Small intestine (tissue), 7 donors: ENCODE measurements around the gene ACBD4. TPM values are rescaled to one million over a fixed set of nuclear protein-coding genes. Genes with fewer than 3 reads are reported as not detected.
"Not testable (repeated sequence)": the region's sequence is repeated elsewhere in the genome, so short reads cannot be mapped to it uniquely, and the experiment has no call there.

ENCODE experiments used
- DNase-seq, 2 donors: peaks; one replicate each; pipeline versions ENCODE4 v3.0.0 to v3.0.0-alpha.2; 2013
- FAIRE-seq: peaks from 2 replicates; lab custom pipeline; 2012; peaks lifted over from hg19 to GRCh38; lab: Jason Lieb, UNC
- H3K27ac ChIP-seq, 3 donors: one replicate each; pipeline ENCODE4 v1.5.1; 2013; ENCODE audit warnings: low read length in 2 of 3, mild to moderate bottlenecking in 2 of 3, control low read depth in 1 of 3, inconsistent platforms in 1 of 3, low read depth in 1 of 3, moderate library complexity in 1 of 3
- H3K27me3 ChIP-seq, 3 donors: one replicate each; pipeline ENCODE4 v1.6.1; 2013; ENCODE audit warnings: low read length in 3 of 3, inconsistent platforms in 1 of 3; ENCODE audit not compliant: control insufficient read depth in 3 of 3, insufficient read depth in 3 of 3
- H3K36me3 ChIP-seq, 3 donors: one replicate each; pipeline ENCODE4 v1.6.1; 2013; ENCODE audit warnings: low read length in 3 of 3, inconsistent platforms in 1 of 3, low read depth in 1 of 3, mild to moderate bottlenecking in 1 of 3, moderate library complexity in 1 of 3; ENCODE audit not compliant: control insufficient read depth in 3 of 3, insufficient read depth in 2 of 3
- H3K4me1 ChIP-seq, 3 donors: one replicate each; pipeline ENCODE4 v1.6.1; 2013; ENCODE audit warnings: low read length in 2 of 3, inconsistent platforms in 1 of 3, low read depth in 1 of 3, mild to moderate bottlenecking in 1 of 3, moderate library complexity in 1 of 3; ENCODE audit not compliant: control insufficient read depth in 3 of 3, insufficient read depth in 2 of 3
- H3K4me3 ChIP-seq, 3 donors: one replicate each; pipeline ENCODE4 v1.5.1; 2013; ENCODE audit warnings: low read length in 3 of 3, control low read depth in 1 of 3, inconsistent platforms in 1 of 3, low read depth in 1 of 3, mild to moderate bottlenecking in 1 of 3, moderate library complexity in 1 of 3
- H3K9me3 ChIP-seq, 2 donors: one replicate each; pipeline ENCODE4 v1.6.1; 2013; ENCODE audit warnings: low read depth in 1 of 2, low read length in 1 of 2; ENCODE audit not compliant: control insufficient read depth in 2 of 2, insufficient read depth in 1 of 2
- WGBS, 3 donors: extraction: QIAGEN DNeasy Blood & Tissue Kit; methylation state at CpG; one replicate each; pipeline ENCODE4 v1.1.7; 2013; 5-methylcytosine and 5-hydroxymethylcytosine counted together
- polyA plus RNA-seq, 4 donors: library from polyadenylated mRNA; stranded (reverse) in 3 of 4; unstranded in 1 of 4; fragments of 200-250 nt in 3 of 4; fragments of 120-200 nt in 1 of 4; gene quantifications; one replicate each; pipeline versions ENCODE4 v1.2.1 to v1.2.3, GENCODE V29; 2013
- donor health status: healthy with polysubstance abuse.
- donor health status: control.
- donor health status: control.
- donor health status: Bipolar disorder and iron deficiency.
- donor health status: healthy.

Gene ACBD4
- polyA plus RNA-seq, 4 donors: 18.1 to 184 (median 93.2) TPM

DNA sequence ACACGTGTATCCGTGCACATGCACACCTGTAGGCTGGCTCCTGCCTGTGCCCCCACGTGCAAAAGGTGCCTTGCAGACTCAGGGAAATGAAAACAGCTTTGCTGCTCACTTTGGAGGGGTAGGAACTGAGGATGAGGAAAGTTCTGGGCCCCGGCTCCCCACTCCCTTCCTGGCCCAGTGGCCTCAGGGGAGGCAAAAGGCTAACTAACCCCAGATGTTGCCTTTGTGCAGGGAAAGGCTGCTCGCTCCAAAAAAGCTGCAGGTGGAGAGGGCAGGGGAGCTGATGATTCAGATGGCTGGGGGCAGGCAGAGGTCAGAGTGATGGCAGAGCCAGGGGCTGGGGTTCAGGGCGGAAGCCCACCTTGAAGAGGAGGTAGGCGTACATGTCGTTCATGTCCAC is 15.5 kb upstream of the ACBD4 start:
- DNase-seq: no peak
- Histone ChIP-seq H3K27me3 (no peaks in the 10 kb centered on the region), H3K9me3 (no peaks in the 10 kb centered on the region), H3K36me3 (peaks cover 0 to 35% (median 0%) of the 10 kb centered on the region in 3 donors), H3K4me3 (no peak overlapping the region), H3K27ac (no peak overlapping the region), H3K4me1 (peaks cover 0 to 26% (median 11%) of the 10 kb centered on the region in 3 donors)
- WGBS, 3 donors: 85 to 90% (median 86%) methylated on average over 8 of the region's 8 CpGs
- FAIRE-seq: no peak

DNA sequence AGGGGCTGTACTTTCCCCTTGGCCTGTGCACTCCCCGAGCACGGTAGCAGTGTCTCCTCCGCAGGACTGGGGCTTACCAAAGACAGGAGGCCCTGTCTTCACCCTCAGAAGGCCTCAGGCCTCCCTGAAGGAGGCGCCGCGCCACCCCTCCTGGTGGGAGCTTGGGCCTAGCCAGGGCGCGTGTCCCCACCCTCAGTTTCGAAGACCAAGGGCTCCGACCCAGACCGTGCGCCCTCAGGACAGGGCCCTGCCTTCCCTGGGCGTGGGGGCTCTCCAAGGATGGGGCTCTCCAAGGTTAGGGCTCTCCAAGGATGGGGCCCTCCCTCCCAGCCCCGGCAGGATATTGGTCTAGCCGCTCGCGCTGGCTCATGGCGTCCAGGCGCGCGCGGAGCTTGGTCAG is 14.9 kb upstream of the ACBD4 start:
- WGBS, 3 donors: 86 to 96% (median 91%) methylated on average over 20 to 22 of the region's 22 CpGs
- no peak overlapping the region for H3K4me3 ChIP-seq
- no peaks in the 10 kb centered on the region for H3K9me3 ChIP-seq
- H3K27ac ChIP-seq: no peak overlapping the region
- H3K4me1 ChIP-seq: peaks cover 0 to 28% (median 11%) of the 10 kb centered on the region in 3 donors
- peaks cover 0 to 32% (median 0%) of the 10 kb centered on the region in 3 donors for H3K36me3 ChIP-seq
- no peaks in the 10 kb centered on the region for H3K27me3 ChIP-seq
- no peak for FAIRE-seq
- DNase-seq: no peak

DNA sequence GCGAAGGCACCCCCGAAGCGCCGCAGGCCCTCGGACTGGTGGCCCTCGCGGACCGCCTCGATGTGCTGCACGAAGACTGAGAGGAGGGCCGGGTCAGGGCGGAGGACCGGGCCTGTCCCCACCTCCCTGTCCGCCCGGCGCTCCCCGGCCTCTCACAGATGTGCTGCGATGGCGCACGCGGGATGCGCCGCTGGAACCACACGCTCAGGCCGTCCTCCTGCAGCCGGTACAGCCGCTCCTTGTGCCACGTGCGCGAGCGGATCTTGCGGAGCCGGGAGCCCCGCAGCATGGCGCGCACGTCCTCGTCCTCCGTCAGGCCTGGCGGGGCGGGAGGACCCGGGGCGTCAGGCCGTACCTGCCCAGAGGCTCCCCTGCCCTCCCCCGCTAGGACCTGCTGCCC is 14.4 kb upstream of the ACBD4 start:
- Histone ChIP-seq H3K27ac (no peak overlapping the region), H3K4me1 (peaks cover 0 to 28% (median 11%) of the 10 kb centered on the region in 3 donors), H3K27me3 (no peaks in the 10 kb centered on the region), H3K4me3 (no peak overlapping the region), H3K9me3 (no peaks in the 10 kb centered on the region), H3K36me3 (peaks cover 0 to 32% (median 0%) of the 10 kb centered on the region in 3 donors)
- FAIRE-seq (no peak), DNase-seq (no peak)
- WGBS, 3 donors: 56 to 92% (median 57%) methylated on average over 23 to 45 of the region's 45 CpGs

DNA sequence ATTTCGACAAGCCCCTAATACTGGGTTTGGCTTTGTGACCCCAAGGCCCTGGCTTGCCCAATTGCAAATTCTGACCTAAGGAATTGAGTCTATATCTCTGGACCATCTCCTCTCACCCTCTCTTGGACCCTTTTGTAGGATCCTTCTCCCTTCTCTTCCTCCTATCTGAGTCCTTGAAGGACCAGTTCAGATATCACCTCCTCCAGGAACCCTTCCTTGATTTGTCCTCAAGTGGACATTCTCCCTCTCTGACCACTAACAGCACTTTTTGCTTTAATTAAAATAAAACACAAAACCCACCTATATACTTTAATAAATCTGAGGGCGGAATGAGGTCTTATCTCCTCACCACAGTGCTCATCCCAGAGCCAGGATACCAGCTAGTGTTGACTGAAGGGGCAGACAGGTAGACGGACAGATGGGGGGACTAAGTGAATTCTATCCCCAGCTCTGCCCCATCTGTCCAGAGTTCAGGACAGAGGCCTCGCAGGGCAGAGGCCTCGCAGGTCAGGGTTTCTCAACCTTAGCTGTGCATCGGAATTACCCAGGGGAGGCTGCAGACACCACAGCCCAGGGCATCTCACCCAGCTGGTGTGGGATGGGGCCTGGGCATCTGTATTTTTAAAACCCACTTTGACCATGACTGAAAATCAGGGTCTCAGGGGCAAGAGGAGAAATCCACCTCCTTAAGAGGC is 12.3 kb upstream of the ACBD4 start:
- H3K9me3 ChIP-seq: no peaks in the 10 kb centered on the region
- no peak for FAIRE-seq
- DNase-seq: no peak
- no peaks in the 10 kb centered on the region for H3K27me3 ChIP-seq
- peaks cover 0 to 46% (median 17%) of the 10 kb centered on the region in 3 donors for H3K4me1 ChIP-seq
- WGBS, 3 donors: 87 to 88% (median 88%) methylated on average over 6 of the region's 6 CpGs
- peak overlapping the region in 2 of 3 donors; percentile 4 to 50 for H3K27ac ChIP-seq
- H3K36me3 ChIP-seq: peaks cover 0 to 21% (median 0%) of the 10 kb centered on the region in 3 donors
- H3K4me3 ChIP-seq: no peak overlapping the region

DNA sequence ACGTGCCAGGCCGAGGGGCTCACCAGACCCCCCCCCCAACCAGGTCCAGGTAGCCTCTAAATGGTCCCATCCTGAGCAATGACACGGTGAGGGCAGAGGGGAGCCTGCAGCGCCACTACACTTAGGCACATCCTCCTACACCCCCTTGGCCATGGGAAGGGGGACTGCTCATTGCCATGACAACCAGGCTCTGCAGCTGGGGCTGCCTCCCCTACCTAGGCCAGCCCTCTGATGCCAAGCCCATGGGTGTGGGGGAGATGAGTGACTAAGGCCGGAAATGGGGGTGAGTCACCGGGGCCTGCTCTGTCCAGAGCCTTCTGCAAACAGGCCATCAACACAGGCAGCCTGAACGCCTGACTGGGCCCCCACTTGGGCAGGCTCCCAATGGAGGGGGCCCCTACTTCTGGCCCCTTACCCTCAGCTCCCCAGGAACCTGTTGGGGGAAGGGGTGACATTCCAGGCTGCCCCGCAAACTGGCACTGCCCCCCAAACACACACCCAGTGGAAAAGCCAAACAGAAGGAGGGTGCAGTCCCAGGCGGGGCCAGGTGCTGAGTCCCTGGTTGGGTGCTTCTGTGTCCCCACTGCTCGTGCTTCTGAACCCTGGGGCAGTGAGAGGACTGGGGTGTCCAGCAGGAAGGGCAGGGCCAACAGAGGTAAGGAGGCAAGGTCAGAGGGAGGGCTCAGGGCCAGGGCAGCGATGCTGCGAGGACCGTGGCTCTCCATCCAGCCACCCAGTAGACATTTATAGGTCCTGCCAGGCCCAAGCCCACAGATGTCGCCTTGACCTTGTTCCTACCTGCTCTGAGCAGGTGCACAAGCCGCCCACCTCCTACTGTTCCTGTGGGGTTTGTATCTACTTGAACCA is 11.3 kb upstream of the ACBD4 start:
- Histone ChIP-seq H3K9me3 (no peaks in the 10 kb centered on the region), H3K4me3 (no peak overlapping the region), H3K27ac (peak overlapping the region in 2 of 3 donors; percentile 50 to 87), H3K4me1 (peaks cover 0 to 55% (median 17%) of the 10 kb centered on the region in 3 donors), H3K36me3 (peaks cover 0 to 13% (median 0%) of the 10 kb centered on the region in 3 donors), H3K27me3 (no peaks in the 10 kb centered on the region)
- no peak for FAIRE-seq
- peak; percentile 69 to 89 for DNase-seq
- 62 to 70% (median 69%) methylated on average over 15 of the region's 15 CpGs for WGBS, 3 donors

DNA sequence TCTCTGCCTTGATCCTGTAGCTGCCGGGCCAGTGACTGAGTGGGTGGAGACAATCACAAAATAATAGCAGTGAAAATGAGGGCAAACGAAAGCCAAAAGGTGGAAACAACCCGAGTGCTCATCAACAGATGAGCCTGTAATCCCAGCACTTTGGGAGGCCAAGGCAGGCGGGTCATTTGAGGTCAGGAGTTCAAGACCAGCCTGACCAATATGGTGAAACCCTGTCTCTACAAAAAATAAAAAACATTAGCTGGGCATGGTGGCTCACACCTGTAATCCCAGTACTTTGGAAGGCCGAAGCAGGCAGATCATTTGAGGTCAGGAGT is 10.7 kb upstream of the ACBD4 start:
- peaks cover 0 to 61% (median 17%) of the 10 kb centered on the region in 3 donors for H3K4me1 ChIP-seq
- peak overlapping the region in 2 of 3 donors; percentile 50 to 87 for H3K27ac ChIP-seq
- not testable (repeated sequence) for DNase-seq, FAIRE-seq, H3K9me3 ChIP-seq, H3K4me3 ChIP-seq, H3K36me3 ChIP-seq, H3K27me3 ChIP-seq
- WGBS, 3 donors: 64 to 69% (median 68%) methylated on average over 5 of the region's 5 CpGs

DNA sequence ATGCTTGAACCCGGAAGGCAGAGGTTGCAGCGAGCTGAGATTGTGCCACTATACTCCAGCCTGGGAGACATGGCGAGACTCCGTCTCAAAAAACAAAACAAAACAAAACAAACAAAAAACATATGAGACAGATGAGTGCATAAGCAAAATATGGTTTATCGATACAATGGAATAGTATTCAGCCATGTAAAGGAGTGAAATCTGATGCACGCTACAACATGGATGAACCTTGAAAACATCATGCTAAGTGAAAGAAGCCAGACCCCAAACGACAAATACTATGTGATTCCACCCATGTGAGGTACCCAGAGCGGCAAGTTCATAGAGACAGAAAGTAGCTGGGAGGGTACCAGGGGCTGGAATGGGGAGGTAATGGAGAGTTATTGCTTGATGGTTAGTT is 10.0 kb upstream of the ACBD4 start:
- no peak overlapping the region for H3K27ac ChIP-seq

DNA sequence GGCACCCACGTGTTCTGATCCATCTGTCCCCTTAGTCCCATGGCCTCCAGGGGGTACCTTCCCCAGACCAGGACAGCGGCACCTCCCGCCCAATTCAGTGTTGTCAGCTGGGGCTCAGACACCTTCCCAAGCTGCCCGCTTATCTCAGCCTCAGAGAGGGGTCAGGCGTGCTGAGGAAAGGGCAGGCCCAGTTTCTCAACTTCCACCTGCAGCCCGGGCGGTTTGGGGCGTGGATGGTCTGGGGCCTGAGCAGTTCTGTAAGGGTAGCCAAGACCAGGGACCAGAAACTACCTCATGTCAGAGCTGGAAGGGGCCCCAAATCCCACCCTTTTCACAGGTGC is 8.3 kb upstream of the ACBD4 start:
- peak; percentile 22 to 73 for DNase-seq
- H3K4me1 ChIP-seq: peaks cover 0 to 81% (median 17%) of the 10 kb centered on the region in 3 donors
- no peaks in the 10 kb centered on the region for H3K27me3 ChIP-seq
- FAIRE-seq: no peak
- H3K9me3 ChIP-seq: no peaks in the 10 kb centered on the region
- H3K36me3 ChIP-seq: peaks cover 0 to 6% (median 0%) of the 10 kb centered on the region in 3 donors
- no peak overlapping the region for H3K4me3 ChIP-seq
- H3K27ac ChIP-seq: peak overlapping the region in 1 of 3 donors; percentile 93
- WGBS, 3 donors: 39 to 68% (median 44%) methylated on average over 8 of the region's 8 CpGs

More for the DNA sequence above, 10.0 kb upstream of the ACBD4 start:
- DNase-seq (no peak), FAIRE-seq (no peak)
- Histone ChIP-seq H3K4me3 (no peak overlapping the region), H3K36me3 (peaks cover 0 to 6% (median 0%) of the 10 kb centered on the region in 3 donors), H3K4me1 (peaks cover 0 to 68% (median 17%) of the 10 kb centered on the region in 3 donors), H3K9me3 (no peaks in the 10 kb centered on the region), H3K27me3 (no peaks in the 10 kb centered on the region)
- 96 to 98% (median 97%) methylated on average over 8 of the region's 8 CpGs for WGBS, 3 donors
